CD4-positive, alpha-beta T cell treated with Interleukin-12 subunit alpha and Interleukin-12 subunit beta, for 1 hour (primary cell): ENCODE data around the gene HTR1B.

Experiments used
- DNase-seq: peaks from one replicate; pipeline ENCODE4 v3.0.0-alpha.2; 2020

HTR1B gene

GRCh38 chr6:77463308-77463860 is at the start of gene HTR1B:
HTR1B (minus strand) TSS chr6:77463491; CDS start chr6:77463403, 88 bp downstream.
- no peak for DNase-seq

GRCh38 chr6:77512554-77512953 is 49.3 kb upstream of the HTR1B start:
- DNase-seq, result no peak

- DNase-seq, result no peak
These were observed 48.6 kb upstream of the HTR1B start for GRCh38 chr6:77511860-77512259.

- no peak for DNase-seq
These were observed 39.7 kb upstream of the HTR1B start for GRCh38 chr6:77502981-77503380.

GRCh38 chr6:77492530-77492929 is 29.2 kb upstream of the HTR1B start:
- DNase-seq, result no peak

GRCh38 chr6:77487808-77488425 is 24.6 kb upstream of the HTR1B start:
- no peak for DNase-seq

- no peak for DNase-seq
These were observed 19.7 kb upstream of the HTR1B start for GRCh38 chr6:77482981-77483380.

- DNase-seq, result no peak
These were observed 11.7 kb upstream of the HTR1B start for GRCh38 chr6:77474973-77475372.

GRCh38 chr6:77474286-77474956 is 11.1 kb upstream of the HTR1B start:
- no peak for DNase-seq

- DNase-seq, result no peak
These were observed 7.7 kb upstream of the HTR1B start for GRCh38 chr6:77470983-77471382.

- DNase-seq, result no peak
These were observed 5.6 kb upstream of the HTR1B start for GRCh38 chr6:77468939-77469338.

GRCh38 chr6:77466451-77467437 is 3.5 kb upstream of the HTR1B start:
- peak; percentile 15 for DNase-seq

- peak; percentile 22 for DNase-seq
These were observed 2.8 kb upstream of the HTR1B start for GRCh38 chr6:77466055-77466450.

GRCh38 chr6:77464495-77464867 is 1.2 kb upstream of the HTR1B start:
- no peak for DNase-seq

- DNase-seq, result no peak
These were observed 687 bp upstream of the HTR1B start for GRCh38 chr6:77463861-77464494.

- DNase-seq, result no peak
These were observed 658 bp downstream of the HTR1B start for GRCh38 chr6:77462359-77463307.

- DNase-seq, result no peak
These were observed 1.5 kb downstream of the HTR1B start for GRCh38 chr6:77461796-77462195.

- no peak for DNase-seq
These were observed 4.9 kb downstream of the HTR1B start for GRCh38 chr6:77458421-77458820.

- peak; percentile 22 for DNase-seq
These were observed 5.5 kb downstream of the HTR1B start for GRCh38 chr6:77457720-77458349.

- no peak for DNase-seq
These were observed 6.6 kb downstream of the HTR1B start for GRCh38 chr6:77456531-77457248.
